ENCODE results near the gene CLDN9.

Gene CLDN9

DNA sequence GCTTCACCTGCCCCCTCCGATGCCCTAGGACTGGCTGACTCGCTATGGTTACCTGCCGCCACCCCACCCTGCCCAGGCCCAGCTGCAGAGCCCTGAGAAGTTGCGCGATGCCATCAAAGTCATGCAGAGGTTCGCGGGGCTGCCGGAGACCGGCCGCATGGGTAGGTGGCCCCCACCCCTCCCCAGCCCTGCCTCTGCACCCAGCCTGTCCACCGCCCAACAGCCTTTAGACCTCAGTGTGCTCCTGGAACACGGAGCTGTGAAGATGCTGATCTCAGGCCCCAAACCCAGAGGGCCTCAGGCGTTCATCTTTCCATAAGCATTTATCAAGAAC, 34.6 kb downstream of the CLDN9 start (continued):
- TF ChIP-seq ZBTB17 (tag by site-specific recombination; IDR thresholded peaks at IDR 0.05) = 0 out of 2 replicates have a peak, but pooled peaks have one; percentile 30

DNA sequence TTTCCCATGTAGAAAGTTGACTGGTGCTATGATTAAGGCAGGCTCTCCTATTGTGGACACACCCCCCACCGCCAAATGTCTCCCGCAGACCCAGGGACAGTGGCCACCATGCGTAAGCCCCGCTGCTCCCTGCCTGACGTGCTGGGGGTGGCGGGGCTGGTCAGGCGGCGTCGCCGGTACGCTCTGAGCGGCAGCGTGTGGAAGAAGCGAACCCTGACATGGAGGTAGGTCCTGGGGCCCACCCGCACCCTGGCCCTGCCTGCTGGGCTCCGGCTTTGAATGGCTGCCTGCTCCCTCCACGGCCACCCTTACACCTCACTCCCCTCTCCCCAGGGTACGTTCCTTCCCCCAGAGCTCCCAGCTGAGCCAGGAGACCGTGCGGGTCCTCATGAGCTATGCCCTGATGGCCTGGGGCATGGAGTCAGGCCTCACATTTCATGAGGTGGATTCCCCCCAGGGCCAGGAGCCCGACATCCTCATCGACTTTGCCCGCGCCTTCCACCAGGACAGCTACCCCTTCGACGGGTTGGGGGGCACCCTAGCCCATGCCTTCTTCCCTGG, 37.3 kb downstream of the CLDN9 start:
- Histone ChIP-seq H3K4me1 (ENCODE audit: control insufficient read depth, insufficient read depth, low read length) (no peaks in the 10 kb centered on the region), H3K27ac (ENCODE audit: extremely low read depth, low read depth, low read length) (no peak overlapping the region), H3K36me3 (ENCODE audit: control insufficient read depth in 2 of 2, insufficient read depth in 1 of 2, low read length in 2 of 2) (peaks cover 0 to 10% of the 10 kb centered on the region in 2 experiments; a peak in 1 of 3 replicates), H3K4me3 (ENCODE audit: low read depth, low read length) (no peak overlapping the region), H3K9me3 (ENCODE audit: control insufficient read depth, insufficient read depth, low read depth, low read length) (no peaks in the 10 kb centered on the region)
- POLR2A ChIA-PET = interaction anchor here (1.1 to 1.2 kb wide), 2 partner anchors 9 to 18 kb away, joined by 3 read pairs; no protein-coding TSS in a partner anchor
- TF ChIP-seq ZNF792 (tag by site-specific recombination; IDR thresholded peaks at IDR 0.05) = no peak
- TF ChIP-seq, protein P1, sequence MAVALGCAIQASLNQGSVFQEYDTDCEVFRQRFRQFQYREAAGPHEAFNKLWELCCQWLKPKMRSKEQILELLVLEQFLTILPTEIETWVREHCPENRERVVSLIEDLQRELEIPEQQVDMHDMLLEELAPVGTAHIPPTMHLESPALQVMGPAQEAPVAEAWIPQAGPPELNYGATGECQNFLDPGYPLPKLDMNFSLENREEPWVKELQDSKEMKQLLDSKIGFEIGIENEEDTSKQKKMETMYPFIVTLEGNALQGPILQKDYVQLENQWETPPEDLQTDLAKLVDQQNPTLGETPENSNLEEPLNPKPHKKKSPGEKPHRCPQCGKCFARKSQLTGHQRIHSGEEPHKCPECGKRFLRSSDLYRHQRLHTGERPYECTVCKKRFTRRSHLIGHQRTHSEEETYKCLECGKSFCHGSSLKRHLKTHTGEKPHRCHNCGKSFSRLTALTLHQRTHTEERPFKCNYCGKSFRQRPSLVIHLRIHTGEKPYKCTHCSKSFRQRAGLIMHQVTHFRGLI (tag by site-specific recombination; IDR thresholded peaks at IDR 0.05) = 0 out of 2 replicates have a peak, but pooled peaks have one; percentile 57
- CTCF ChIA-PET = interaction anchor here (1.2 to 2.5 kb wide), 4 partner anchors 9 to 31 kb away, joined by 3 to 10 read pairs (median 5); no protein-coding TSS in a partner anchor

DNA sequence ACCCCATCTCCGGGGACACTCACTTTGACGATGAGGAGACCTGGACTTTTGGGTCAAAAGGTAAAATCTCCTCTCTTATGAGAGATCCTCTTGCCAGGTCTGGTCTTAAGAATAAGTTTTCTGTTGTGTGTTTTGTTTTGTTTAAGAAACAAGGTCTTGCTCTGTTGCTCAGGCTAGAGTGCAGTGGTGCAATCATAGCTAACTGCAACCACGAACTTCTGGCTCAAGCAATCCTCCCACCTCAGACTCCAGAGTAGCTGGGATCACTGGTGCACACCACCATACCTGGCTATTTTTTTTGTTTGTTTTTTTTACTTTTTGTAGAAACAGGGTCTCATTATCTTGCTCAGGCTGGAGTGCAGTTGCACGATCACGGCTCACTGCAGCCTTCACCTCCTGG, 37.8 kb downstream of the CLDN9 start:
- H3K27ac ChIP-seq (ENCODE audit: extremely low read depth, low read depth, low read length) = no peak overlapping the region
- H3K9me3 ChIP-seq (ENCODE audit: control insufficient read depth, insufficient read depth, low read depth, low read length) = no peaks in the 10 kb centered on the region
- POLR2A ChIA-PET = interaction anchor here (1.1 kb wide), 1 partner anchor 8 kb away, joined by 3 read pairs; no protein-coding TSS in a partner anchor
- H3K4me3 ChIP-seq (ENCODE audit: low read depth, low read length) = no peak overlapping the region
- CTCF ChIA-PET = interaction anchor here (1.2 to 2.5 kb wide), 4 partner anchors 8 to 32 kb away, joined by 3 to 10 read pairs (median 5); no protein-coding TSS in a partner anchor
- H3K4me1 ChIP-seq (ENCODE audit: control insufficient read depth, insufficient read depth, low read length) = no peaks in the 10 kb centered on the region
- TF ChIP-seq ZBTB21 (tag by site-specific recombination; IDR thresholded peaks at IDR 0.05) (no peak), IKZF3 (tag by site-specific recombination; IDR thresholded peaks at IDR 0.05) (no peak), ZNF37A (tag by site-specific recombination; IDR thresholded peaks at IDR 0.05) (no peak)
- TF ChIP-seq, protein P2, sequence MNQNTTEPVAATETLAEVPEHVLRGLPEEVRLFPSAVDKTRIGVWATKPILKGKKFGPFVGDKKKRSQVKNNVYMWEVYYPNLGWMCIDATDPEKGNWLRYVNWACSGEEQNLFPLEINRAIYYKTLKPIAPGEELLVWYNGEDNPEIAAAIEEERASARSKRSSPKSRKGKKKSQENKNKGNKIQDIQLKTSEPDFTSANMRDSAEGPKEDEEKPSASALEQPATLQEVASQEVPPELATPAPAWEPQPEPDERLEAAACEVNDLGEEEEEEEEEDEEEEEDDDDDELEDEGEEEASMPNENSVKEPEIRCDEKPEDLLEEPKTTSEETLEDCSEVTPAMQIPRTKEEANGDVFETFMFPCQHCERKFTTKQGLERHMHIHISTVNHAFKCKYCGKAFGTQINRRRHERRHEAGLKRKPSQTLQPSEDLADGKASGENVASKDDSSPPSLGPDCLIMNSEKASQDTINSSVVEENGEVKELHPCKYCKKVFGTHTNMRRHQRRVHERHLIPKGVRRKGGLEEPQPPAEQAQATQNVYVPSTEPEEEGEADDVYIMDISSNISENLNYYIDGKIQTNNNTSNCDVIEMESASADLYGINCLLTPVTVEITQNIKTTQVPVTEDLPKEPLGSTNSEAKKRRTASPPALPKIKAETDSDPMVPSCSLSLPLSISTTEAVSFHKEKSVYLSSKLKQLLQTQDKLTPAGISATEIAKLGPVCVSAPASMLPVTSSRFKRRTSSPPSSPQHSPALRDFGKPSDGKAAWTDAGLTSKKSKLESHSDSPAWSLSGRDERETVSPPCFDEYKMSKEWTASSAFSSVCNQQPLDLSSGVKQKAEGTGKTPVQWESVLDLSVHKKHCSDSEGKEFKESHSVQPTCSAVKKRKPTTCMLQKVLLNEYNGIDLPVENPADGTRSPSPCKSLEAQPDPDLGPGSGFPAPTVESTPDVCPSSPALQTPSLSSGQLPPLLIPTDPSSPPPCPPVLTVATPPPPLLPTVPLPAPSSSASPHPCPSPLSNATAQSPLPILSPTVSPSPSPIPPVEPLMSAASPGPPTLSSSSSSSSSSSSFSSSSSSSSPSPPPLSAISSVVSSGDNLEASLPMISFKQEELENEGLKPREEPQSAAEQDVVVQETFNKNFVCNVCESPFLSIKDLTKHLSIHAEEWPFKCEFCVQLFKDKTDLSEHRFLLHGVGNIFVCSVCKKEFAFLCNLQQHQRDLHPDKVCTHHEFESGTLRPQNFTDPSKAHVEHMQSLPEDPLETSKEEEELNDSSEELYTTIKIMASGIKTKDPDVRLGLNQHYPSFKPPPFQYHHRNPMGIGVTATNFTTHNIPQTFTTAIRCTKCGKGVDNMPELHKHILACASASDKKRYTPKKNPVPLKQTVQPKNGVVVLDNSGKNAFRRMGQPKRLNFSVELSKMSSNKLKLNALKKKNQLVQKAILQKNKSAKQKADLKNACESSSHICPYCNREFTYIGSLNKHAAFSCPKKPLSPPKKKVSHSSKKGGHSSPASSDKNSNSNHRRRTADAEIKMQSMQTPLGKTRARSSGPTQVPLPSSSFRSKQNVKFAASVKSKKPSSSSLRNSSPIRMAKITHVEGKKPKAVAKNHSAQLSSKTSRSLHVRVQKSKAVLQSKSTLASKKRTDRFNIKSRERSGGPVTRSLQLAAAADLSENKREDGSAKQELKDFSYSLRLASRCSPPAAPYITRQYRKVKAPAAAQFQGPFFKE (tag by site-specific recombination; IDR thresholded peaks at IDR 0.05; ENCODE audit: borderline replicate concordance) = no peak
- peaks cover 0 to 15% of the 10 kb centered on the region in 2 experiments; a peak in 1 of 3 replicates for H3K36me3 ChIP-seq (ENCODE audit: control insufficient read depth in 2 of 2, insufficient read depth in 1 of 2, low read length in 2 of 2)

DNA sequence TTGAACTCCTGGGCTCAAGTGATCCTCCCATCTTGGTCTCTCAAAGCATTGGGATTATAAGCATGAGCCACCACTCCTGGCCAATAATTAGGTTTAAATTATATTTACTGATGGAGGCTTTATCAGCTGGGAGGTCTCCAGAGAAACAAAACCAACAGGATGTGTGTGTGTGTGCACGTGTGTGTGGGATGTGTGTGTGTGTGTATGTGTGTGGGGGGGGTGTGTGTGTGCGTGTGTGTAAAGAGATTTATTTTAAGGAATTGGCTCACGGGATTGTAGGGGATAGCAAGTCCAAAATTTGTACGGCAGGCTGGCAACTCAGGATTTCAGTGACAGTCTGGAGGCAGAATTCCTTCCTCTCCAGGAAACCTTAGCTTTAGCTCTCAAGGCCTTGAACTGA, 38.3 kb downstream of the CLDN9 start:
- CTCF ChIA-PET = interaction anchor here (1.2 to 2.5 kb wide), 4 partner anchors 8 to 32 kb away, joined by 3 to 10 read pairs (median 5); no protein-coding TSS in a partner anchor
- POLR2A ChIA-PET = interaction anchor here (1.2 kb wide), 2 partner anchors 16 to 20 kb away, joined by 3 to 5 read pairs; no protein-coding TSS in a partner anchor
- Histone ChIP-seq H3K4me1 (ENCODE audit: control insufficient read depth, insufficient read depth, low read length) (no peaks in the 10 kb centered on the region), H3K27ac (ENCODE audit: extremely low read depth, low read depth, low read length) (no peak overlapping the region), H3K9me3 (ENCODE audit: control insufficient read depth, insufficient read depth, low read depth, low read length) (no peaks in the 10 kb centered on the region), H3K36me3 (ENCODE audit: control insufficient read depth in 2 of 2, insufficient read depth in 1 of 2, low read length in 2 of 2) (peaks cover 0 to 17% of the 10 kb centered on the region in 2 experiments; a peak in 1 of 3 replicates), H3K4me3 (ENCODE audit: low read depth, low read length) (no peak overlapping the region)
- TF ChIP-seq ZNF248 (tag by site-specific recombination; IDR thresholded peaks at IDR 0.05) (no peak), EGR2 (tag by site-specific recombination; IDR thresholded peaks at IDR 0.05; ENCODE audit: low read depth) (peak; percentile 87), ZNF600 (tag by site-specific recombination; IDR thresholded peaks at IDR 0.05) (0 out of 2 replicates have a peak, but pooled peaks have one; percentile 14), ZFHX2 (tag by site-specific recombination; conservative IDR thresholded peaks at IDR 0.05) (peak; percentile 82), ZNF658 (tag by site-specific recombination; IDR thresholded peaks at IDR 0.05) (no peak), ZSCAN30 (tag by site-specific recombination; IDR thresholded peaks at IDR 0.05) (no peak)
- TF ChIP-seq, protein P3, sequence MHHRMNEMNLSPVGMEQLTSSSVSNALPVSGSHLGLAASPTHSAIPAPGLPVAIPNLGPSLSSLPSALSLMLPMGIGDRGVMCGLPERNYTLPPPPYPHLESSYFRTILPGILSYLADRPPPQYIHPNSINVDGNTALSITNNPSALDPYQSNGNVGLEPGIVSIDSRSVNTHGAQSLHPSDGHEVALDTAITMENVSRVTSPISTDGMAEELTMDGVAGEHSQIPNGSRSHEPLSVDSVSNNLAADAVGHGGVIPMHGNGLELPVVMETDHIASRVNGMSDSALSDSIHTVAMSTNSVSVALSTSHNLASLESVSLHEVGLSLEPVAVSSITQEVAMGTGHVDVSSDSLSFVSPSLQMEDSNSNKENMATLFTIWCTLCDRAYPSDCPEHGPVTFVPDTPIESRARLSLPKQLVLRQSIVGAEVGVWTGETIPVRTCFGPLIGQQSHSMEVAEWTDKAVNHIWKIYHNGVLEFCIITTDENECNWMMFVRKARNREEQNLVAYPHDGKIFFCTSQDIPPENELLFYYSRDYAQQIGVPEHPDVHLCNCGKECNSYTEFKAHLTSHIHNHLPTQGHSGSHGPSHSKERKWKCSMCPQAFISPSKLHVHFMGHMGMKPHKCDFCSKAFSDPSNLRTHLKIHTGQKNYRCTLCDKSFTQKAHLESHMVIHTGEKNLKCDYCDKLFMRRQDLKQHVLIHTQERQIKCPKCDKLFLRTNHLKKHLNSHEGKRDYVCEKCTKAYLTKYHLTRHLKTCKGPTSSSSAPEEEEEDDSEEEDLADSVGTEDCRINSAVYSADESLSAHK (tag by site-specific recombination; IDR thresholded peaks at IDR 0.05) = no peak
- TF ChIP-seq, protein P4, sequence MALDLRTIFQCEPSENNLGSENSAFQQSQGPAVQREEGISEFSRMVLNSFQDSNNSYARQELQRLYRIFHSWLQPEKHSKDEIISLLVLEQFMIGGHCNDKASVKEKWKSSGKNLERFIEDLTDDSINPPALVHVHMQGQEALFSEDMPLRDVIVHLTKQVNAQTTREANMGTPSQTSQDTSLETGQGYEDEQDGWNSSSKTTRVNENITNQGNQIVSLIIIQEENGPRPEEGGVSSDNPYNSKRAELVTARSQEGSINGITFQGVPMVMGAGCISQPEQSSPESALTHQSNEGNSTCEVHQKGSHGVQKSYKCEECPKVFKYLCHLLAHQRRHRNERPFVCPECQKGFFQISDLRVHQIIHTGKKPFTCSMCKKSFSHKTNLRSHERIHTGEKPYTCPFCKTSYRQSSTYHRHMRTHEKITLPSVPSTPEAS (tag by site-specific recombination; IDR thresholded peaks at IDR 0.05) = peak; percentile 89
- TF ChIP-seq, protein P5, sequence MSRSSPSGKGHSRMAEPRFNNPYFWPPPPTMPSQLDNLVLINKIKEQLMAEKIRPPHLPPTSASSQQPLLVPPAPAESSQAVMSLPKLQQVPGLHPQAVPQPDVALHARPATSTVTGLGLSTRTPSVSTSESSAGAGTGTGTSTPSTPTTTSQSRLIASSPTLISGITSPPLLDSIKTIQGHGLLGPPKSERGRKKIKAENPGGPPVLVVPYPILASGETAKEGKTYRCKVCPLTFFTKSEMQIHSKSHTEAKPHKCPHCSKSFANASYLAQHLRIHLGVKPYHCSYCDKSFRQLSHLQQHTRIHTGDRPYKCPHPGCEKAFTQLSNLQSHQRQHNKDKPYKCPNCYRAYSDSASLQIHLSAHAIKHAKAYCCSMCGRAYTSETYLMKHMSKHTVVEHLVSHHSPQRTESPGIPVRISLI (tag by site-specific recombination; IDR thresholded peaks at IDR 0.05) = no peak

All from HEK293 (cell line).